Activated naive CD8-positive, alpha-beta T cell treated with anti-CD3 and anti-CD28 coated beads for 36 hours (primary cell): Measurements from ENCODE around the gene CUEDC1. TPM values are rescaled to one million over a fixed set of nuclear protein-coding genes. Genes with fewer than 3 reads are reported as not detected.
A peak's percentile ranks its signal among the peaks of the same experiment; 100 is the strongest.

Experiments
- DNase-seq: peaks from one replicate; pipeline ENCODE4 v3.0.0; 2021
- H3K27ac Mint-ChIP-seq: one replicate; pipeline ENCODE4 v1.8.0; 2022; ENCODE audit warnings: mild to moderate bottlenecking, moderate library complexity, mixed read lengths
- H3K27me3 Mint-ChIP-seq: one replicate; pipeline ENCODE4 v1.8.0; 2022; ENCODE audit warnings: mild to moderate bottlenecking, mixed read lengths
- H3K36me3 Mint-ChIP-seq: one replicate; pipeline ENCODE4 v1.8.0; 2021; ENCODE audit warnings: mild to moderate bottlenecking, mixed read lengths
- H3K4me1 Mint-ChIP-seq: one replicate; pipeline ENCODE4 v1.8.0; 2021; ENCODE audit warnings: mixed read lengths
- H3K4me3 Mint-ChIP-seq: one replicate; pipeline ENCODE4 v1.8.0; 2022; ENCODE audit warnings: mild to moderate bottlenecking, moderate library complexity, mixed read lengths
- H3K9me3 Mint-ChIP-seq: one replicate; pipeline ENCODE4 v1.8.0; 2022; ENCODE audit warnings: mixed read lengths
- total RNA-seq, 2 experiments: library from RNA; stranded (reverse); gene quantifications; one replicate each; pipeline ENCODE4 v1.2.3, GENCODE V29; 2021

Gene CUEDC1
- total RNA-seq, result under 1 TPM; 0.14 to 0.18 TPM

- Mint-ChIP-seq H3K4me3 (peak within 1 kb of the TSS; percentile 50), H3K27ac (no peak within 1 kb of the TSS), H3K36me3 (no peaks in the 10 kb centered on the region), H3K27me3 (peaks cover 57% of the 10 kb centered on the region), H3K9me3 (no peaks in the 10 kb centered on the region), H3K4me1 (peaks cover 24% of the 10 kb centered on the region)
- DNase-seq, result peak; percentile 75
These were observed at the start of gene CUEDC1 for GRCh38 chr17:57955183-57955931. Gene CUEDC1, minus strand, starts transcription at chr17:57955412. Its CDS starts 69,848 bp downstream, at chr17:57885564.

DNA sequence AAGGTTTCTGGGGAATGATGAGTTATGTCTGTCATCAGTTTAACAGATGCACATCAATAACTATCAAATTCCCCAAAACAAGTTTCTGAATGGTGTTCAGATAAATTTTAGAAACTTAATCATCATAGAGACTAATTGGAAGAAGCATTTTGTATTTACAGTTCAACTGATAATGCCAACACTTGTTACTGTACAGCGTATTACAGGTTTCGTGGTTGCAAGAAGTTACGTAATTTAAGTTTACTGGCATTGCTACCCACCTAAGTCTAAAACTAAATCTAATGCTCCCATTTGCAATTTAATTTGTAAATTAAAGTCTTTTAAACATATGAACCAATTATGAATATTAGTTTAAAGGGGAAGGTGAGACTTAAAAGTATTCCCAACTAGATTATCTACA is 48.8 kb upstream of the CUEDC1 start:
- Mint-ChIP-seq H3K4me1 (peaks cover 64% of the 10 kb centered on the region), H3K9me3 (no peaks in the 10 kb centered on the region)

DNA sequence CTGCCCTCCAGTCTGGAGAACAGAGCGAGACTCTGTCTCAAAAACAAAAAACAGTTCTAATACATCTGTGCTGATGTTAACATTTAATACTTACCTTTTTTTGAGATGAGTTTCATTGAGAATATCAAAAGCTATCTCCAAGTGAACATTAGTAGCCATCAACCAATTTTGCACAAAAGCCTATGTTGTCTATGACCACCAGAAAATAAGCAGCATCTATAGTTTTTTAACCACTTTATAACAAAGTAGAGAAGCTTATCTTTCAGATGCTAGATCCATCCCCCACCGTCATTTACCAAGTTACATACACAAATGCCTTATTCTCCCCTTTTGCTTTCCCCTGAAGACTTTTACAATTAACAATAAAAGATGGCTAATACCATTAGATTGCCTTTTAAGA is 47.8 kb upstream of the CUEDC1 start:
- Mint-ChIP-seq H3K27ac (peak overlapping the region; percentile 72), H3K4me3 (peak overlapping the region; percentile 93), H3K36me3 (peaks cover 66% of the 10 kb centered on the region), H3K9me3 (no peaks in the 10 kb centered on the region), H3K27me3 (no peaks in the 10 kb centered on the region), H3K4me1 (peaks cover 64% of the 10 kb centered on the region)
- no peak for DNase-seq

More for the DNA sequence above, 48.8 kb upstream of the CUEDC1 start:
- H3K36me3 Mint-ChIP-seq, result peaks cover 74% of the 10 kb centered on the region
- no peaks in the 10 kb centered on the region for H3K27me3 Mint-ChIP-seq
- peak overlapping the region; percentile 93 for H3K4me3 Mint-ChIP-seq
- peak overlapping the region; percentile 81 for H3K27ac Mint-ChIP-seq
- DNase-seq, result no peak

GRCh38 chr17:58002154-58002948 is 47.1 kb upstream of the CUEDC1 start:
- peak overlapping the region; percentile 72 for H3K27ac Mint-ChIP-seq
- H3K9me3 Mint-ChIP-seq, result no peaks in the 10 kb centered on the region

DNA sequence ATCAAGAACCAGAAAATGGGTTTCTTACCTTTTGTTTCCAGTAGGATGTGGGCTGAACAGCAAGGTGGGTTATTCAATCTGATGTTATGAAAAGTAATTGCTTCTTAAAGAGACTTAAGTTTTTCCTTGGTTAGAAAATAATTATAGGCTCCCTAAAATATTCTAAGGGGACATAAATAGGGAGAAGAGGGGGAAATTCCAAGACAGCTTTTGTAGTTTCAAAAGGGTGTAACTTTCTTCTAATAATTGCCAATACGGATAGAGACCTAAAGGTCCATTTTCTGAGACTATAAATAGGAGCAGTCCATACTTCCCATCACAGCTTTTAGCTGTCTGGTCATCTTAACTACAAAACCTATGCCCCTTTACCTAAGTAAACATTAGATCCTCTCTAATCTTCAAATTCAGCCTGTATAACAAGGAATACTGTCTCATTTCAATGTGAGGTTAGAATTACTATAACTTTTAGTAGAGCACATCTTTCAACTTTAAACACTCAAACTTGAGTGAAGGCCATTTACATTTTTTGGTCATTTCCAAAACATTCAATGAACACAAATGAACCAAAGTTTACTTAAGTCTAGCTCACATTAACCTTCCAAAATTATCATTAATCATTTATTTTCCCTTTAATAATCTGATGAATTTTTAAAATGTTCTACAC is 46.4 kb upstream of the CUEDC1 start:
- DNase-seq, result no peak
- Mint-ChIP-seq H3K27me3 (no peaks in the 10 kb centered on the region), H3K9me3 (no peaks in the 10 kb centered on the region), H3K4me3 (peak overlapping the region; percentile 47), H3K27ac (peak overlapping the region; percentile 46), H3K36me3 (peaks cover 67% of the 10 kb centered on the region), H3K4me1 (peaks cover 76% of the 10 kb centered on the region)

More at GRCh38 chr17:58002154-58002948, 47.1 kb upstream of the CUEDC1 start:
- Mint-ChIP-seq H3K4me3 (peak overlapping the region; percentile 93), H3K36me3 (peaks cover 68% of the 10 kb centered on the region), H3K4me1 (peaks cover 69% of the 10 kb centered on the region), H3K27me3 (no peaks in the 10 kb centered on the region)
- no peak for DNase-seq

DNA sequence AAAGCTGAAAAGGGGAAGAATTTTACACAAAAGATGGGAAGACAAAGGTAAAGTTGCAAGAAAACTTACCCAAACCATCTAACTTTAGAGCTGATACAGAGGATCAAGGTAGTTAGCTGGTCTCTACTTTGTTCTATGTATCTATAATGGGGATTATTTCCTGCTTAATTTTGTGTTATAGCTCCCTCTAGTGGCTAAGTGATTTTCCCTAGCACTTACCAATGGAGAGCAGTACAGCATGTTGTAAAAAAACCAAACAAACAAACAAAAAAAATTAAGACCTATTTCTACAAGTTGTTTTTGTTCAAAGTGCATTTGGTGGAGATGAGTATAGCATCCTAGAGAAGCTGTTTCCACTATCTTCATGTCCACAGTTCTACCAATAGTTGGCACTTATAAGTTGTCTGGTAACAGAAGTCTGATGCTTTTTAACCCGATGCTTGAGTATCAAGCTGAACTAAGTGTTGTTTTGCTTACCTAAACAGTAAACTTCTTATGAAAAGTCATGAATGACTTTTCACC is 44.3 kb upstream of the CUEDC1 start:
- DNase-seq, result no peak
- peak overlapping the region; percentile 60 for H3K27ac Mint-ChIP-seq
- H3K4me3 Mint-ChIP-seq, result no peak overlapping the region
- peaks cover 82% of the 10 kb centered on the region for H3K4me1 Mint-ChIP-seq
- peaks cover 51% of the 10 kb centered on the region for H3K36me3 Mint-ChIP-seq
- H3K9me3 Mint-ChIP-seq, result no peaks in the 10 kb centered on the region
- H3K27me3 Mint-ChIP-seq, result no peaks in the 10 kb centered on the region

GRCh38 chr17:57999010-57999495 is 43.8 kb upstream of the CUEDC1 start:
- H3K4me1 Mint-ChIP-seq, result peaks cover 84% of the 10 kb centered on the region
- no peak for DNase-seq
- H3K27ac Mint-ChIP-seq, result peak overlapping the region; percentile 60
- H3K9me3 Mint-ChIP-seq, result no peaks in the 10 kb centered on the region
- H3K27me3 Mint-ChIP-seq, result no peaks in the 10 kb centered on the region
- no peak overlapping the region for H3K4me3 Mint-ChIP-seq
- H3K36me3 Mint-ChIP-seq, result peaks cover 48% of the 10 kb centered on the region

- Mint-ChIP-seq H3K27ac (no peak overlapping the region), H3K36me3 (peaks cover 33% of the 10 kb centered on the region), H3K4me3 (no peak overlapping the region), H3K9me3 (no peaks in the 10 kb centered on the region), H3K27me3 (no peaks in the 10 kb centered on the region), H3K4me1 (peaks cover 79% of the 10 kb centered on the region)
- DNase-seq, result no peak
These were observed 42.0 kb upstream of the CUEDC1 start for GRCh38 chr17:57997085-57997809.

DNA sequence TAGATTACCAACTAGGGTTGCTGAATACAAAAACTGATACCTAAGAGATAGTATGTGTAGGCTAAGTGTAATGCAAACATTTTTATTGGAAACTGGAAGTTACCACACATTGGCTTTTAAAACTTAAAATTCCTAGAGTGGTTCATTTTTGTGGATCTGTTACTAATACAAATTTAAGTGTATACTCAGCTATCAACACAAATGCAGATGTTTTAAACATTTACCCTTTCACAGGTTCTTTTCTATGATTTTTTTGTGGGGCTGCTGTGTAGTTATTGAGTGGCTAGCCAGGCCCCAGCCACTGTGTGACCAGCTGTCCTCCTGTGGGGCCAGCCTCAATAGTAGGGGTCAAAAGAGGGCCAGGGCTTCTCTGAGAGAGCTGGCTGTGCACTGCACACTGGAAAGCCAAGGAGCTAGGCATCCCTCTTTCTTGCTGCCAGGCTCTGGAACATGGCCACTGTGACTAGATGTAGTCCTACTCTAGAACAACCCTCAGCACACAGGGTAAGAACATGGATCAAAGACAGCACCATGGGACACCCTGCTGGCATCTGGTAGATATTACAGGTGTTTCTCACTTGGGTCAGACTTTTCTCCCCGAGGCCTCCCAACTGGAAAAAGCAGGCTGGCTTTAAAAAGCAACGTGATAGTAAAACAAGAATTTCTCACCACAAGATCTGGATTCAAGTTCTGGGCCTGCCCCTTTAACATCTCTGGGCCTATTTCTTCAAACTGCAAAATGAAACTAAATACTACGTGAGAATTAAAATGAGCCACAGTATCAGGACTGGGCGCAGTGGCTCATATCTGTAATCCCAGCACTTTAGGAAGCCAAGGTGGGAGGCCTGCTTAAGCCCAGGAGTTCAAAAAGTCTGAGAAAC is 40.1 kb upstream of the CUEDC1 start:
- Mint-ChIP-seq H3K27ac (peak overlapping the region; percentile 64), H3K9me3 (no peaks in the 10 kb centered on the region), H3K36me3 (peaks cover 29% of the 10 kb centered on the region), H3K4me3 (peak overlapping the region; percentile 0), H3K4me1 (peaks cover 77% of the 10 kb centered on the region), H3K27me3 (no peaks in the 10 kb centered on the region)
- DNase-seq, result peak; percentile 54

DNA sequence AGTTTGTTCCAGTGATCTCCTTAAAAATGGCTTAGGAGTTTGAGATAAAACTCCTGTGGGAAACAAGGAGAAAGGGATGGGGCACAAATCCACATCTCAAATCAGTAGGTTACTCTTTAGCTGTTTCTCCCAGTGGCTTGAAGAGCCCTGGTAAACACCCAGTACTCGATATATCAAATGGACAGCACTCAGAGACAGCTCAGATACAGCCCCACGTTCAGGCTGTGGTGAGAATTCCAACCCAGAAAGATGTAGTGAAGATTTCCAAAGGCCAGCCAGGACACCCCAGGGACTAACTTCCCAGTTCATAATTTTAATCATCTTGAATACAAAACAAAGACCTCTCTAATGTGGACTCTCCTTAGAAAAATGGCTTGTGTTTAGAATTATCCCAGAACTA is 39.2 kb upstream of the CUEDC1 start:
- Mint-ChIP-seq H3K36me3 (peaks cover 24% of the 10 kb centered on the region), H3K9me3 (no peaks in the 10 kb centered on the region), H3K27ac (peak overlapping the region; percentile 50), H3K4me1 (peaks cover 72% of the 10 kb centered on the region), H3K4me3 (no peak overlapping the region), H3K27me3 (no peaks in the 10 kb centered on the region)
- no peak for DNase-seq

DNA sequence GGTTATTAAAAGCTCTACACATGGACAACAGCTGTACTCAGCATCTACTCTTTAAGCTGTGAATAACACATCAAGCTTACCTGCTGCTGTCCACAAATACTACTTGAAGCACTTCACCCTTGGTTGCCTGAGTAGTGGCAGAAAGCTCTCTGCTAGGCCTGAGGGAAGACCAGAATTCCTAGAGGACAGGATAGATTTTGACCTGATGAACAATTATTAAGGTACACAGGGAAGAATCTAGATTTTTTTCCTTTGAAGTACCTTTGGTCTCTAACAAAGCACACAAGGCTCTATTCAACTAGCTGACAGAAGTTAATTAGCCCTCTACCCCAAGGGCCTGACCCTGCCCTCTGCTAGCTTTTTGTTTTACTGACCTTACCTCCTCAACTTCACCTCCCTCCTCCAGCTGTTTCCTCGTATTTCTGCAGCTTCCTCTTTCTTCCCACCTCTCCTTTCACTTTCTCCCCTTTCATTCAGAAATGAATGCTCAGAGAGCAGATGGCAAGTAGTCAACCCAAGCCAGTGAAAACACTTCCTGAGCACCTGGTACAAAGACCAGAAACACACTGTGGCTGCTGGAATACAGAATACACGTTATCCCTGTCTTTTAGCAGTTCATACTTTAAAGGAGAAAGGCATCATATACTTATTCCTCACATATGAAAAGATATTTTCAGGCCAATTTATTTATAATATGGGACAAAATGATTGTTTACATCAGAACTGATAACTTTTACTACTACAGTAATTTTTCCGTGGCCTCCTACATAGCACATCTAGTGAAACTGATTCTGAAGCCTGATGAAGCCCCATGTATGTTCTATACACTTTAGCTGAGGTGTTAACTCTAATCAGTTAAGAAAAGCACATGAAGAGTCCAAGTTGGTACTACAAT is 38.5 kb upstream of the CUEDC1 start:
- H3K4me3 Mint-ChIP-seq, result no peak overlapping the region
- H3K27ac Mint-ChIP-seq, result peak overlapping the region; percentile 50
- no peak for DNase-seq
- no peaks in the 10 kb centered on the region for H3K27me3 Mint-ChIP-seq
- H3K4me1 Mint-ChIP-seq, result peaks cover 72% of the 10 kb centered on the region
- peaks cover 21% of the 10 kb centered on the region for H3K36me3 Mint-ChIP-seq
- H3K9me3 Mint-ChIP-seq, result no peaks in the 10 kb centered on the region

GRCh38 chr17:57991537-57991936 is 36.3 kb upstream of the CUEDC1 start:
- Mint-ChIP-seq H3K4me1 (peaks cover 62% of the 10 kb centered on the region), H3K27ac (peak overlapping the region; percentile 35), H3K4me3 (no peak overlapping the region)

GRCh38 chr17:57990037-57990436 is 34.8 kb upstream of the CUEDC1 start:
- peaks cover 11% of the 10 kb centered on the region for H3K36me3 Mint-ChIP-seq
- no peaks in the 10 kb centered on the region for H3K9me3 Mint-ChIP-seq
- H3K27me3 Mint-ChIP-seq, result no peaks in the 10 kb centered on the region
- no peak overlapping the region for H3K27ac Mint-ChIP-seq
- peak overlapping the region; percentile 2 for H3K4me3 Mint-ChIP-seq
- DNase-seq, result no peak
- H3K4me1 Mint-ChIP-seq, result peaks cover 64% of the 10 kb centered on the region

More at GRCh38 chr17:57991537-57991936, 36.3 kb upstream of the CUEDC1 start:
- Mint-ChIP-seq H3K27me3 (no peaks in the 10 kb centered on the region), H3K36me3 (peaks cover 14% of the 10 kb centered on the region), H3K9me3 (no peaks in the 10 kb centered on the region)
- no peak for DNase-seq
